DMS114 treated with DMSO at 0.1 percent for 48 hours (cell line): ENCODE data around the gene CDK17.
"Not testable (repeated sequence)": the region's sequence is repeated elsewhere in the genome, so short reads cannot be mapped to it uniquely, and the experiment has no call there.

Source experiments
- DNase-seq: peaks from one replicate; lab custom pipeline; 2025; ENCODE audit not compliant: unreplicated experiment; lab: John Stamatoyannopoulos, UW

Gene CDK17

DNA sequence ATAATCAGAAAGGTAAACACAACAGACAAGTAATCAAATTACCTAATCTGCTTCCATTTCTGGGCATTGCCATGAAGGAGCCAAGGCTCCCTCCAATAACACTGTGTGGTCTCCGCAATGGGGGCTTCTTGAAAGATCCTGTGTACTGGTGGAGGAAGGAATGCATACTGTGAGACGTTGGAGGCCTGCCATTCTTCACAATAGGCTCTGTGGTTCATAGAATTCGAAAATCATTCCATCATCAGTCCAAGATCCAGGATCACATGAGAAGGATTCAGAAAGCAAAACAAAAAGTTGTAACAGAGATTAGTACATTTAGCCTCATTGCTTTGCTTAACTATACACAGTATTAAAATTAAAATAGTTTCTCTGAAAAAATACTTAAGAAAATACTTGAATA is 76.3 kb downstream of the CDK17 start:
- no peak for DNase-seq

DNA sequence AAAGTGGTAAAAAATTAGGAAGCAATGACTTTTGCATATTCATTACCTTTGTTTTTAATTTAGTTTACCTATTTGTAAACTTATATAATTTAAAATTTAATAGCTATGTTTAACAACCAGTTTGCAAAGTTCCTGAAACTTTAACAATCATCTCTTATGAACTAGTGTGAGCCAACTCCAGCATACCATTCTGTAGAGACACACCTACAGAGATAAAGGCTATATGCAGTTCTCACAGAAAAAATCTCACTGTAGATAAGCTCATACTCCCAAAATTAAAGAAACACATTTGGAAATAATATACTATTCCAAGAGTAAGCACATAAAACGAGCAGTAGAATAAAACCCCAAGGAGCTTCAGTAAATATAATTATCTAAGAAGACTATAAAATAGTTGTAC is 77.5 kb downstream of the CDK17 start:
- DNase-seq, result no peak

DNA sequence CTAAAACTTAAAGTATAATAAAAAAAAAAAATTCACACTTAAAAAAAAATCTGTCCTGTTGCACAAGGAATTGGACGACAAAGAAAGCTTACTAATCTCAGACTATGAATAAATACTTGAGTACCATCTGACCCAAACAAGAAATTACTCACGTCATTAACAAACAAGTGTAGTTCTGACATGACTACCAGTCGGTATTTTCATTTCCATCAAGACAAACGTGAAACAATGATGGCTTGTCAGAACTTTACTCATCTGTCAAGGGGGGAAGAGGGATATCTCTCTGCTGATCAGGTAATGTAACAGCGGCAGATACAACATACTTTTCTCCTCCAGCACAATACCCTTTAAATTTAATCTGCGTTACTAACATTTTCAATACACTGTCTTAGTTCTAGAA is 78.3 kb downstream of the CDK17 start:
- no peak for DNase-seq

DNA sequence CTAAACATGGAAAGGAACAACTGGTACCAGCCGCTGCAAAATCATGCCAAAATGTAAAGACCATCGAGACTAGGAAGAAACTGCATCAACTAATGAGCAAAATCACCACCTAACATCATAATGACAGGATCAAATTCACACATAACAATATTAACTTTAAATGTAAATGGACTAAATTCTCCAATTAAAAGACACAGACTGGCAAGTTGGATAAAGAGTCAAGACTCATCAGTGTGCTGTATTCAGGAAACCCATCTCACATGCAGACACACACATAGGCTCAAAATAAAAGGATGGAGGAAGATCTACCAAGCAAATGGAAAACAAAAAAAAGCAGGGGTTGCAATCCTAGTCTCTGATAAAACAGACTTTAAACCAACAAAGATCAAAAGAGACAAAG is 82.4 kb downstream of the CDK17 start:
- not testable (repeated sequence) for DNase-seq

DNA sequence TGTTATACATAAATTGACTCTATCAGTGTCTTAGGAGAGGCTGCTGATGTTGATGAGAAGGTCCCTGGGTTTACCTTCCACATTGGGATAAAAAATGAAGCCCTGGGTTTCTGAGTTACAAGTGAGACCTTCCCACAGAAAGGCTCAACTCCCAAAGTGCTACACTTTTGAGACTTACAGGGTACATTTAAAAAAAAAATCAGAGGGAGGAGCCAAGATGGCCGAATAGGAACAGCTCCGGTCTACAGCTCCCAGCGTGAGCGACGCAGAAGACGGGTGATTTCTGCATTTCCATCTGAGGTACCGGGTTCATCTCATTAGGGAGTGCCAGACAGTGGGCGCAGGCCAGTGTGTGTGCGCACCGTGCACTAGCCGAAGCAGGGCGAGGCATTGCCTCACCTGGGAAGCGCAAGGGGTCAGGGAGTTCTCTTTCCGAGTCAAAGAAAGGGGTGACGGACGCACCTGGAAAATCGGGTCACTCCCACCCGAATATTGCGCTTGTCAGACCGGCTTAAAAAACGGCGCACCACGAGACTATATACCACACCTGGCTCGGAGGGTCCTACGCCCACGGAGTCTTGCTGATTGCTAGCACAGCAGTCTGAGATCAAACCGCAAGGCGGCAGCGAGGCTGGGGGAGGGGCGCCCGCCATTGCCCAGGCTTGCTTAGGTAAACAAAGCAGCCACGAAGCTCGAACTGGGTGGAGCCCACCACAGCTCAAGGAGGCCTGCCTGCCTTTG is 84.3 kb downstream of the CDK17 start:
- DNase-seq, result peak; percentile 39

DNA sequence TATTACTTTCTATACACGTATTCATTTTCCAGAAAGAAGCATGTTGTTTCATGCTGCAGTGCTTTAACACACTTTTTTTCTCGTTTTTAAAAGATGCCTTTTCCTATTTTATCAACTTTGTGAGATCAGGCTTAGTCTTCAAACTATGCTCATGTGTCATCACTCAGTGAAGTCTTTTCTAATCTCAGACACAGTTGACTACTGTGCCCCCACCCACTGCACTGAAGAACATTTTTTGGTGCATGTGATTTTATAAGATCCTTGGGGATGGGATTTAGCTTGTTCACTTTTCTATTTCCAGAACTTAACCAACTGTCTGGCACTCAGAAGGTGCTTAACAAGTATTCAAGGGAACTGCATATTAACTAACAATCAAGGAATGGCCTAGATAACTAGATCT is 85.5 kb downstream of the CDK17 start:
- no peak for DNase-seq

DNA sequence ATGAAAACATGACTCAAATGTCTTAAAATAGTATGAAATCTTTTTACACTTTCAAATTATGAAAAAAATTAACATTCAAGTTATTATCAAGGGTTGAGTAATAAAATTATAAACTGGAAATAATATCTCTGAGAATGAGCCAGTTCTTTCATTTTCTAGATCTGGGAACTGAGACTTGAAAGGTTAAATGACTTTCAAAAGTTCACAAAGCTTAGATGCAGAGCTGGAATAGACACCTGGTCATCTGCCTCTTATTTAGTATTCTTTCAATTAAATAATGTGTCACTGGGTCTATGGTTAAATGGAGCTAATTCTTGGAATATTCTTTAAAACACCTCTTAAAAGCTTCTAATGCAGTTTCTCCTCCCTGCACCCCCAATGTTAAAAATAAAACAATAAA is 86.6 kb downstream of the CDK17 start:
- DNase-seq, result no peak

DNA sequence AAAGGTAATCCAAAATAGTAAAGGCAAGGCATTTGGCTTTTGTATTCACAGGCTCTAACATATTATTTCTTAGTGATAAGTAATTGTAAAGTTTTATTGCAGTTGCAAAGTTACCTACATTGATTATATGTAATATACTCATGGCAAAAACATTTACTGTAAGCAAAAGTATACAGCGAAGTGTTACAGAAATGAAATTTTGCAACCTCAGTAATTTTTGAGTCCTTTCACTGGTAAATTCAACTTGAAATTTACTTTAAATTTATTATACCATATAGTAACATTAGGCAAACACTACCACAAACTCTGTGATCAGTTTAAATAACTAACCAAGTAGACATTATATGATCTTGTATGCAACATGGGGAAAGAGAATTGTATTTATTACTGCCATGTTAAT is 89.0 kb downstream of the CDK17 start:
- DNase-seq, result no peak

DNA sequence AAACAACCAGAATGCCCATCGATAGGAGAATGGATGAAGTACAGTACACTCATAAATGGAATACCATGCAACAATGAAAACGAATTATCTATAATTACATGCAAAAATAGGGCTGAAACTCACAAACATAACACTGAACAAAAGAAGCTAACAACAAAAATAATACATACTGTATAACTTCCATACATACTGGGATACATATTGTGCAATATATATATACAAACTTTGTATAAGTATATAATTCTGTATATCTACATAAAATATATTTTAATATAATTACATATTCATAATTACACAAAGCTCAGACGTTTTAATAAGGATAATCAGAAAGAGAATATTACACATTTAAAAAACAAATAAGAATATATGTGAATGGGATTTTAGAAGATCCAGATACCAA is 90.2 kb downstream of the CDK17 start:
- DNase-seq, result no peak

DNA sequence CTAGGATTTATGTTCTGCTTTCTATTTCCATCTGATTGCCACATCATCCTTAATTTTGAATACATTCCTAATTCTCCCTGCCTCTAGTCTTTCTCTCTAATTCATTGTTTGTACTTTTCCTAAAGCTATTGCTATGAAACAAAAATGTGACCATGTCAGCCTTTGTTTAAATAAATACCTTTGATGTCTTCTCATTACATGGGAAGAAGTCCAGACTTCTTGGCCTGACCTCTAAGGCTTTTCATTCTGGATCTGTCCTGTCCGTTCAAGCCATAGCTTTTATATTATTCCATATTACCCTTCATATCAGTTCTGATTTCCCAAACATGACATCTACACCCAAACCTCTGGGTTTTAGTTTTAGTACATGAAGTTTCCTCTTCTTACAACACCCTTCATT is 91.4 kb downstream of the CDK17 start:
- no peak for DNase-seq

DNA sequence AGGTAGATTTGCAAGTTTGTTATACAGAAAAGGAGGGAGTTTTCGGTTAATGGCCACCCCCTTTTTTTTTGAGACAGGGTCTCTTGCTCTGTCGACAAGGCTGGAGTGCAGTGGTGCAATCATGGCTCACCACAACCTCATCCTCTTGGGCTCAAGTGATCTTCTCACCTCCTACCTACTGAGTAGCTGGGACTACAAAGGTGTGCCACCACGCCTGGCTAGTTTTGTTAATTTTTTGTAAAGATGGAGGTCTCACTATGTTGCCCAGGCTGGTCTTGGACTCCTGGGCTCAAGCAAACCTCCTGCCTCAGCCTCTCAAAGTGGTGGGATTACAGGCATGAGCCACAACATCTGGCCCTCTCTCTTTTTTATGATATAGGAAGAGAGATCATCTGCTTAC is 94.6 kb downstream of the CDK17 start:
- no peak for DNase-seq

DNA sequence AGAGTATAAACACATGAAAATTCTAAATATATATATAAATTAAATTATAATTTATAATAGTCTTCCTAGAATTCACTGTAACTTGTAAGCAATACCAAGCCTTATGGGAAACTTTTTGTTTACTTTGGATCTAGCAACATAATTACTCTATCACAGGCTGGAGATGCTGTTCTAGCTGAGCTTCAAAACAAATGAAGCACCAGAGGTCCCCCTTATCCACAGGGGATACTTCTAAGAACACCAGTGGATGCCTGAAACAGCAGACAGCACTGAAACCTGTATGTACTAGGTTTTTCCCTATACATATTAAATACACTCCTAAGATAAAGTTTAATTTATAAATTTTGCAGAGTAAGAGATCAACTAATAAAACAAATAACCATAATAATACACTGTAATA is 96.6 kb downstream of the CDK17 start:
- no peak for DNase-seq

DNA sequence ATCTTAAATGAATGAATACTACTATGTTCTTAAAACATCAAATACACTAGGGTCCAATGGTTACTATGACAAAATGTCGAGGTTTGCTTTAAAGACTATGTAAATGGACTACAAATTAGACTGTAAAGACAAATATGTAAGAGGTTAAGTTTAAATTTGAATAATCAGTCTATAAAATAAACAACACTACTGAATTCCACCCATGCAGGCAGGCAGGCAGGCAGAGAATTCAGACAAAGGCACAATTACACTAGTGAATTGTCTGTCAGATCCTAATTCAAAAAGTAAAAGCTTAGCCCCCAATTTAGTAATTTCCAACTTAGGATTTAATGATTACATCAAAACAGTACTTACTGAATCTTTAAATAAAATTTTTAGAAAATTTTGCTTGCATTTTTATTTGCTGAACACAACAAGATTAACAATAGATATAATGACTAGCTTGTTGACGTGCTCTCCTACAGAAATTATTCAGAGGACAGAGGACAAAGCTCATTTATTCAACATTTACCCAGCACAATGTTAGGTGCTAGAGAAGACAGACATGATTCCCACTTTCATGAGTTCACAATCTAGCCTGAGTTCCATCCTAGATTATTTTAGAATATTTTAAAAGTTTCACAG is 97.4 kb downstream of the CDK17 start:
- no peak for DNase-seq

DNA sequence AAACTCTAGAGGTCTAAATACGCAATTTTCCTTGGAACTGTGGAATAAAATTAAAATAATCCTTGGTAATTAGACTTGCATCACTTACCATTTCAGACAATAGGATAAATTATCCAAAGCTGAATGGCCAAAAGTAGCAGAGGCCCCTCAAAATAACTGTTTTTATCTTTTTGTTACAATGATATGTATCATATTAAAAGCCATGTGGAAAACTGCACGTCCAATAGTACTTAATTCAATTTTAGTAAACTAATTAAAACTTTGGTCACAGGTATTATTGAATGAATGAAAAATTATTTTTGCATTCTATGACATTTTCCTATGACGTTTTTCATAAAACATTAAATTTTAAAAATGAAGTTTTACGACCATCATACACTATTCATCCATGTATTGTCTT is 98.5 kb downstream of the CDK17 start:
- no peak for DNase-seq

DNA sequence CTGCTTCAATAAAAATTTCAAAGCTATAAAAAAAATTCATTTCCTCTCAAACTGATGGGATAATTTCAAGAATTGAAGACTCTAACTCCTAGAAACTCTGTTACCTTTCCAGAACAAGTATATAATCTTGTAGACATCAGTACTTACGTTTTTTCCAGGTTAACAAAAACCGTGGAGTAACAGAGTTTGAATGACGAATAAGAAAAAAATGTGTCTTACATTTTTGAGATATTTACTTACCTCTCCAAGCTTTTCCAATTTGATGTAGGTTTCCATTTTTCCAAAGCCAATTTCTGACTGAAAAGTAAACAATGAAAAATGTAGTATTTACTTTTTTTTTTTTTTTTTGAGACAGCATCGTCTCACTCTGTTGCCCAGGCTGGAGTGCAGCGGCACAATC is 100.2 kb downstream of the CDK17 start:
- DNase-seq, result no peak

DNA sequence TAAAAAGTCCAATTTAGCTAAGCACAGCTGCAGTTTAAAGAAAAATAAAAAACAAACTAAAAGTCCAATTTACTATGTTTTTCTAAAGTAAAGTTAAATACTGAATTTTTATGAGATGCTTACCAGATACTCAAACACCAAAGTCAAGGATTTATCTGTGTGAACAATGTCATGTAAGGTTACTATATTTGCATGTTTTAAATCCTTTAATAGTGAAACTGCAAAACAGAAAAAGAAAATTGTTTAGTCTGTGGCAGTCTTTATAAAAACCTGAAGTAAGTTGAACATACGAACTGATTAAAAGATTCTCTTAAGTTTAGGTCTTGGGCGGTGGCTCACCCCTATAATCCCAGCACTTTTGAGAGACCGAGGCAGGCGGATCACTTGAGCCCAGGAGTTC is 102.7 kb downstream of the CDK17 start:
- no peak for DNase-seq

DNA sequence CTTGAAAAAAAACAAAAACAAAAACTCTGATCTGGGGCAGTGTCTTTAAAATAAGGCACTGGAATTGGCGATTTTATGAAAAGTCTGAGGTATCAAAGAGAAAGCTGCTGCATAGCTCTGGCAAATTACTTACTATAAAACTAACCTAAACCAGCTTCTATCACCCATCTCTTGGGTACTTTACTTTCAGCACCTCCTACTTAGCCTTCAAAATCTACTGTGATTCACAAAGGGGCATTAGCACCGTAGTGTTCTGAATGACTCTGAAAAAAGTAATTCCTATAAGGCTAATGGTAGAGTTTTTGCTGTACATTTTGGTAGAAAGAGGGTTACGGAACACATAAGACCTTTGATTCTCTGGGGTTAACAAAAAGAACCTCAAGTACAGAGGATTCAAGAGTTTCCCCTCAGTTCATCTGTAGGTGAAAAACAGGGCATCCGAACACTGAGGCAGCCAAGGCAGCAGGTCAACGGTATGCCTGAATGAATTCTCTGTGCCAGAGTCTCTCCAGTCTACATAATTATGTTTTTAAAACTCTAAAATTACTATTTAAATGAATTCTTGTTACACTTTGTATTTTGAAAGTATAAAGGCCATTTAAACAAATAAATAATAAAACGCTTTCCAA is 104.6 kb downstream of the CDK17 start:
- no peak for DNase-seq

DNA sequence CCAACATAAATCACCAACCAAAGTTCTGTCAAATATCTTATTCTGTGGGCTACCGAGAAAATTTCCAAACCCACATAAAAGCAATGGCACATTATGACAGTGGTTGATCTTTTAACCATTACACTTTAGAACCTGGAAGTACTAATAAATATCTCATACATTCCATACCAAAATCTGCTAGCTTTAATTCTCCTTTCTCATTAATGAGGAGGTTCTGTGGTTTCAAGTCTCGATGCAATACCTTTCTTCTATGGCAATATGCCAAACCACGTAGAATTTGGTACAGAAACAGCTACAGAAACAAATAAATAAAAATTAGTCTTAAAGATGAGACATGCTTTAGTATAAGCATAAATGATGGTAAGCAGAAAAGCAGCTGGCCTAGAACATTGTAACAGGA is 105.4 kb downstream of the CDK17 start:
- no peak for DNase-seq

DNA sequence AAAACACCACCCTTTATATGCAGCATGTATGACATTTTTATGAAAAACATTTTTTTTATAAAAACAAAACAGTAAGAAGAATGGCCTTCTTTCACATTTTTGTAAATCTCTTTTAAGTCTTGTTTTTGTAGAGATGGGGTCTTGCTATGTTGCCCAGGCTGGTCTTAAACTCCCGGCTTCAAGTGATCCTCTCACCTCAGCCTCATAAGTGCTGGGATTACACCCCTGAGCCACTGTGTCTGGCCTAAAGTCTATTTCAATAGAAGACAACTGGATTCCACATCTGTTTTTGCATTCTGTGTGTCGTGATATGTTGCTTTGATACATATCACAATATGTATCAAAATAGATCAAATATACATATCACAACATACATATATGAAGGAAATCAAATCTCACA is 107.1 kb downstream of the CDK17 start:
- no peak for DNase-seq

DNA sequence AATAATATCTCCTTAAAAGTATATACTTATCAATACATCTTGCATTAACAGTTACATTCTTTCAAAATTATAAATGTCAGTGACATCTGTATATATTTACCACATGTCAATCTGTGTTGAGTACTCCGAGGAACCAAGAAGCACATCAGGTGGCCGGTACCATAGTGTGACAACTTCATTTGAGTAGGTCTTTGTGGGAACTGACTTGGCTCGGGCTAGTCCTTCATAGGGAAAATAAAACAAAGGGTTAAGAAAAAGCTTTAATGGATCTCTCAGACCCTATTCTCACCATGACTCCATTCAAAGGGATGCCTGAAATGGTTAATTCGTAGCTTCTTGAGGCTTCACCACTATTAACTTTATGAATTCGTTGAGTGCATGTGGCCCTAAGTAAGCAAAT is 111.2 kb downstream of the CDK17 start:
- no peak for DNase-seq

DNA sequence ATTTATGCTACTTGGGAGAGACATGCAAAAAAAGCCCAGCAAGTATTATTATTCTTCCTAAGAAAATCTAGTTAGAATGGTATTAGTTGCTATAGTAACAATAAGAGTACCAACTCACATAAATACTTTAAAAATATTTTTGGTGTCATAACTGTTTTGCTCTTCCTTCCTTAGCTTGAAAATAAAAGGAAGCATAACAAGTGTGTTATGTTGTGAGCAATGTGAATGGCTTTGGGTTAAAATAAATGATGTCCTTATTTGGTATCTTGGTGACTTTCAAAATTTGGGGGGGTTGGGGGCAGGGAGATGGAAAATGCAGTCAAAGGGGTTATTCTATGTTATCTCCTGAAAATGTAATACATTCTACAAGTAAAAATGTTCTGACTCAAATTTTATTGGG is 115.1 kb downstream of the CDK17 start:
- DNase-seq, result no peak

DNA sequence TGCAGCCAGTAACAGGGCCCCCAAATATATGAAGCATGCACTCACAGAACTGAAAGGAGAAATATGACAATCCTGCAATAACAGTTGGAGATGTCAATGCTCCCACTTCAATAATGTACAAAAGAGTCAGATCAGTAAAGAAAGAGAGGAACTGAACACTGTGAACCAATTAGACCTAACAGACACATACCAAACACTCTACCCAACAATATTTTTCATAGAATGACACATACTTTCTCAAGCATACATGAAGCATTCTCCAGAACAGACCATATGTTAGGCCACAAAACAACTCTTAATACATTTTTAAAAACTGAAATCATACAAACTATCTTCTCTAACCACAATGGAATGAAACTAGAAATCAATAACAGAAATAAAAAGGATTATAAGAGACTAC is 125.9 kb downstream of the CDK17 start:
- DNase-seq, result no peak
